GM20000 (cell line): Measurements from ENCODE around the gene NPHS1.

Source experiments
- DNase-seq: peaks from one replicate; pipeline ENCODE4 v3.0.0; 2012; ENCODE audit warnings: low spot score
- CTCF ChIP-seq: IDR thresholded peaks from 2 replicates; pipeline ENCODE4 v1.5.1; 2012; ENCODE audit warnings: mild to moderate bottlenecking, control low read depth; ENCODE audit errors: extremely low read depth, missing control alignments

Gene NPHS1

GRCh38 chr19:35863018-35863417 lies 10.7 kb upstream of the NPHS1 start:
- no peak for DNase-seq
- no peak for TF ChIP-seq CTCF

- TF ChIP-seq CTCF = no peak
- no peak for DNase-seq
Measured at GRCh38 chr19:35862528-35862927, 10.2 kb upstream of the NPHS1 start.

- TF ChIP-seq CTCF = no peak
- no peak for DNase-seq
Measured at GRCh38 chr19:35861640-35862160, 9.4 kb upstream of the NPHS1 start.

- DNase-seq = no peak
- no peak for TF ChIP-seq CTCF
Measured at GRCh38 chr19:35860818-35861639, 8.7 kb upstream of the NPHS1 start.

- TF ChIP-seq CTCF = no peak
- DNase-seq = no peak
Measured at GRCh38 chr19:35860436-35860817, 8.1 kb upstream of the NPHS1 start.

- no peak for TF ChIP-seq CTCF
- no peak for DNase-seq
Measured at GRCh38 chr19:35859414-35859813, 7.1 kb upstream of the NPHS1 start.

GRCh38 chr19:35858311-35858710 lies 6.0 kb upstream of the NPHS1 start:
- no peak for DNase-seq

More at GRCh38 chr19:35858311-35858710, 6.0 kb upstream of the NPHS1 start:
- no peak for TF ChIP-seq CTCF
